Retina (tissue), 1 donor: ENCODE results near the gene FGF21.
"Not testable (repeated sequence)": the region's sequence is repeated elsewhere in the genome, so short reads cannot be mapped to it uniquely, and the experiment has no call there.

Experiments used
- DNase-seq: peaks from one replicate; pipeline ENCODE4 v3.0.0-alpha.2; 2016

FGF21 gene

GRCh38 chr19:48755084-48755641, at the start of gene FGF21:
Gene FGF21 (plus strand): TSS chr19:48755524. CDS start chr19:48756237, 713 bp downstream.
- DNase-seq: no peak

GRCh38 chr19:48708471-48708870, 46.9 kb upstream of the FGF21 start:
- DNase-seq: no peak

GRCh38 chr19:48711106-48711662, 44.1 kb upstream of the FGF21 start:
- no peak for DNase-seq

- peak; percentile 40 for DNase-seq
These were observed 42.1 kb upstream of the FGF21 start for GRCh38 chr19:48713041-48713863.

- peak; percentile 98 for DNase-seq
These were observed 41.2 kb upstream of the FGF21 start for GRCh38 chr19:48713864-48714755.

GRCh38 chr19:48714759-48715675, 40.3 kb upstream of the FGF21 start:
- DNase-seq: peak; percentile 12

- peak; percentile 24 for DNase-seq
These were observed 39.6 kb upstream of the FGF21 start for GRCh38 chr19:48715681-48716171.

GRCh38 chr19:48716562-48717291, 38.6 kb upstream of the FGF21 start:
- peak; percentile 79 for DNase-seq

- not testable (repeated sequence) for DNase-seq
These were observed 37.2 kb upstream of the FGF21 start for GRCh38 chr19:48718106-48718505.

GRCh38 chr19:48718711-48719231, 36.6 kb upstream of the FGF21 start:
- DNase-seq: peak; percentile 32

- no peak for DNase-seq
These were observed 35.8 kb upstream of the FGF21 start, which contains the start of gene MAMSTR for GRCh38 chr19:48719263-48720171. Gene MAMSTR (minus strand): TSS chr19:48719725. CDS start chr19:48719031, 694 bp downstream.

GRCh38 chr19:48720251-48720612, 35.1 kb upstream of the FGF21 start:
- DNase-seq: no peak

- peak; percentile 99 for DNase-seq
These were observed 34.6 kb upstream of the FGF21 start for GRCh38 chr19:48720613-48721296.

GRCh38 chr19:48722196-48722708, 33.1 kb upstream of the FGF21 start:
- no peak for DNase-seq

GRCh38 chr19:48724796-48725753, 30.2 kb upstream of the FGF21 start:
- peak; percentile 62 for DNase-seq

- DNase-seq: no peak
These were observed 28.8 kb upstream of the FGF21 start for GRCh38 chr19:48726556-48726955.

GRCh38 chr19:48728911-48729664, 26.2 kb upstream of the FGF21 start:
- DNase-seq: peak; percentile 31
